K562 (cell line): Measurements from ENCODE around the gene THAP12. TPM values are rescaled to one million over a fixed set of nuclear protein-coding genes. Genes with fewer than 3 reads are reported as not detected.

Experiments used
- ATF7 ChIP-seq: fragments of 450-650 bp; IDR thresholded peaks from 2 replicates; pipeline ENCODE4 v1.7.1; 2014; ENCODE audit warnings: mild to moderate bottlenecking, moderate library complexity
- HBP1 ChIP-seq: fragments of 450-650 bp; formaldehyde crosslinking; IDR thresholded peaks from 2 replicates; pipeline ENCODE4 v1.4.0; 2022; ENCODE audit warnings: missing genetic modification characterization
- NUFIP1 ChIP-seq: fragments of 450-650 bp; IDR thresholded peaks from 2 replicates; pipeline ENCODE4 v1.6.1; 2018; ENCODE audit not compliant: partially characterized antibody
- PYGO2 ChIP-seq: fragments of 450-650 bp; IDR thresholded peaks from 2 replicates; pipeline ENCODE4 v1.6.1; 2016; ENCODE audit warnings: mild to moderate bottlenecking, missing genetic modification characterization, moderate library complexity, missing compliant biosample characterization
- SMARCB1 ChIP-seq: IDR thresholded peaks from 2 replicates; pipeline ENCODE4 v1.6.1; 2011; ENCODE audit warnings: improper control_type of control experiment, low read depth; ENCODE audit not compliant: insufficient read length
- SMARCE1 ChIP-seq: fragments of 450-650 bp; IDR thresholded peaks from 2 replicates; pipeline ENCODE4 v1.7.1; 2016; ENCODE audit warnings: mild to moderate bottlenecking
- SMC3 ChIP-seq: conservative IDR thresholded peaks from 2 replicates; pipeline ENCODE4 v1.6.1; 2011; ENCODE audit warnings: low read depth, low read length, improper control_type of control experiment; ENCODE audit not compliant: insufficient read depth
- TCF3 ChIP-seq: sonication (generic); formaldehyde crosslinking; IDR thresholded peaks from 2 replicates; pipeline ENCODE4 v1.4.0; 2020; ENCODE audit warnings: mild to moderate bottlenecking, missing genetic modification reagents
- TEAD4 ChIP-seq, 2 experiments: sonication (generic) in 1 of 2; formaldehyde crosslinking in 1 of 2; IDR thresholded peaks; 2 replicates each; pipeline versions ENCODE4 v1.6.1 to v1.8.0; 2012 to 2022; ENCODE audit warnings: borderline replicate concordance in 1 of 2, inconsistent platforms in 1 of 2, low read length in 1 of 2, mild to moderate bottlenecking in 1 of 2, missing genetic modification reagents in 1 of 2
- ZBTB33 ChIP-seq: sonication (generic); formaldehyde crosslinking; IDR thresholded peaks from 2 replicates; pipeline ENCODE4 v1.8.1; 2023; ENCODE audit warnings: mild to moderate bottlenecking, missing genetic modification reagents
- ZFX ChIP-seq: sonication (generic); formaldehyde crosslinking; IDR thresholded peaks from 2 replicates; pipeline ENCODE4 v1.8.0; 2022; ENCODE audit warnings: mild to moderate bottlenecking, missing genetic modification reagents, moderate library complexity
- ZNF232 ChIP-seq: sonication (generic); formaldehyde crosslinking; IDR thresholded peaks from 2 replicates; pipeline ENCODE4 v1.8.0; 2022; ENCODE audit warnings: mild to moderate bottlenecking, missing genetic modification reagents
- ZNF318 ChIP-seq, 2 experiments: fragments of 450-650 bp; IDR thresholded peaks; 2 replicates each; pipeline ENCODE4 v1.6.1; 2016; ENCODE audit warnings: mild to moderate bottlenecking in 2 of 2, borderline replicate concordance in 1 of 2, low read depth in 1 of 2, moderate library complexity in 1 of 2
- polyA plus RNA-seq, 8 experiments: library from polyadenylated mRNA; depleted of rRNA in 4 of 8; stranded (reverse) in 5 of 8; unstranded in 3 of 8; fragments of >200 nt; fragmentation: Nextera tagmentation in 2 of 8; fragmentation: Illumina TruSeq in 1 of 8; extraction: Ambion mirVana in 2 of 8; extraction: Trizol in 1 of 8; gene quantifications; 2 replicates each; pipeline versions ENCODE4 v1.2.1 to v1.2.3, GENCODE V29; 2011 to 2014; ENCODE audit warnings: inconsistent platforms in 1 of 8, missing spikeins in 1 of 8
- total RNA-seq, 7 experiments: library from RNA; depleted of rRNA in 6 of 7; stranded (reverse); fragments of >200 nt in 6 of 7; fragmentation: Illumina TruSeq in 2 of 7; extraction: Trizol in 2 of 7; gene quantifications; 2 replicates each; pipeline versions ENCODE4 v1.2.1 to v1.2.3, GENCODE V29; 2011 to 2021; ENCODE audit warnings: low replicate concordance in 1 of 7

Gene THAP12
- total and polyA plus RNA-seq, 9 of the 15 experiments (the other 6 are each of a cell fraction or from before 2014, with no cell fraction given): 28.1 to 103 (median 57.8) TPM

GRCh38 chr11:76380159-76380976, 564 bp downstream of the THAP12 start (continued):
- TF ChIP-seq ZNF318 (IDR thresholded peaks at IDR 0.05; ENCODE audit: borderline replicate concordance in 1 of 2, low read depth in 1 of 2) (no peak), ZFX (CRISPR knock-in tag) (no peak; the same call in 1 of the 2 replicates), SMARCB1 (no peak), TEAD4 (IDR thresholded peaks at IDR 0.05; ENCODE audit: low read length) (no peak), TEAD4 (CRISPR knock-in tag; IDR thresholded peaks at IDR 0.05; ENCODE audit: borderline replicate concordance) (no peak), TCF3 (CRISPR knock-in tag) (no peak), SMARCE1 (no peak), ATF7 (no peak), HBP1 (CRISPR knock-in tag) (no peak), SMC3 (no peak), NUFIP1 (no peak), PYGO2 (tag) (no peak), ZNF232 (no peak), ZBTB33 (no peak)
